ENCODE data around the gene S100A5. TPM values are rescaled to one million over a fixed set of nuclear protein-coding genes. Genes with fewer than 3 reads are reported as not detected.
A peak's percentile ranks its signal among the peaks of the same experiment; 100 is the strongest.

Gene S100A5
- total and polyA plus RNA-seq, 2 of the 8 experiments (the other 6 are each of a cell fraction or from before 2014, with no cell fraction given) = not detected

DNA sequence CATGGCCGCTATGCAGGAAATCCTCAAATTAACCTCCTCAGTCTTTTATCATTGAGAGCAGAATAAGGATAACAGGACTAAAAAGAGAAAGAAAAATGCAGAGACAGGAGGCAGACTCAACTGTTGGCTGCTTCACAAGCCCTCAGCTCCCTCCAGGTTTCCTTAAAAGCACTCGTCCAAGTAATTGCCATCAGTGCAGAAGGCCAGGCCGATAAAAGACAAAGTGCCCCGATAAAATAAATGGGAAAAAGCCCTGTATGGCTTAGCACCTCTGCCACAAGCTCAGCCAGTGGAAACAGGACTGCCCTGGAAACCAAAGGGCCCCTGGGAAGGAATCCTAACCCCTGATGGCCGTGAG, 13.1 kb downstream of the S100A5 start:
- ChIA-PET POLR2A (ENCODE audit: partially characterized antibody) (interaction anchor here (1.1 to 1.3 kb wide), 2 partner anchors 12 to 99 kb away, joined by 3 to 4 read pairs; no protein-coding TSS in a partner anchor), CTCF (ENCODE audit: partially characterized antibody) (interaction anchor here (0.7 to 4.1 kb wide), 7 partner anchors 9 to 175 kb away, joined by 3 to 19 read pairs (median 6); partner anchors contain the start of genes S100A1 and S100A13)
- no peak overlapping the region for H2AFZ ChIP-seq (ENCODE audit: low read length)
- TF ChIP-seq BRCA1 (IDR thresholded peaks at IDR 0.05; ENCODE audit: low read depth, low read length) (no peak), TEAD4 (IDR thresholded peaks at IDR 0.05; ENCODE audit: low read depth, low read length) (no peak), SIX5 (IDR thresholded peaks at IDR 0.05; ENCODE audit: low read depth, low read length) (no peak), TAF7 (optimal IDR thresholded peaks at IDR 0.05; ENCODE audit: borderline replicate concordance, low read depth, low read length) (no peak), TAF1 (IDR thresholded peaks at IDR 0.05; ENCODE audit: low read depth, low read length) (no peak), PHF8 (conservative IDR thresholded peaks at IDR 0.05; ENCODE audit: low read depth, low read length) (no peak), SP4 (IDR thresholded peaks at IDR 0.05; ENCODE audit: low read length) (no peak), CHD2 (IDR thresholded peaks at IDR 0.05; ENCODE audit: low read length) (no peak), CHD1 (IDR thresholded peaks at IDR 0.05; ENCODE audit: low read depth, low read length) (no peak), RFX5 (IDR thresholded peaks at IDR 0.05; ENCODE audit: borderline replicate concordance, low read depth, low read length) (no peak), HDAC2 (IDR thresholded peaks at IDR 0.05; ENCODE audit: borderline replicate concordance in 1 of 2, low read depth in 2 of 2, low read length in 2 of 2) (no peak), CBX5 (IDR thresholded peaks at IDR 0.05; ENCODE audit: low read depth, low read length) (no peak), GTF2F1 (IDR thresholded peaks at IDR 0.05; ENCODE audit: borderline replicate concordance, low read depth, low read length) (no peak), TBP (IDR thresholded peaks at IDR 0.05; ENCODE audit: low read depth, low read length) (no peak)
- TF ChIP-seq, protein P1, sequence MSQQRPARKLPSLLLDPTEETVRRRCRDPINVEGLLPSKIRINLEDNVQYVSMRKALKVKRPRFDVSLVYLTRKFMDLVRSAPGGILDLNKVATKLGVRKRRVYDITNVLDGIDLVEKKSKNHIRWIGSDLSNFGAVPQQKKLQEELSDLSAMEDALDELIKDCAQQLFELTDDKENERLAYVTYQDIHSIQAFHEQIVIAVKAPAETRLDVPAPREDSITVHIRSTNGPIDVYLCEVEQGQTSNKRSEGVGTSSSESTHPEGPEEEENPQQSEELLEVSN (IDR thresholded peaks at IDR 0.05) = no peak

More for the DNA sequence above, 13.1 kb downstream of the S100A5 start:
- H3K56ac ChIP-seq (replicated peaks; ENCODE audit: insufficient read length, low read depth, low read length) = no peak overlapping the region
- no peak overlapping the region for H3K4me3 ChIP-seq (ENCODE audit: extremely low read depth in 1 of 4, insufficient read depth in 2 of 4, low read depth in 3 of 4, low read length in 4 of 4)
- peaks cover 6 to 9% (median 7%) of the 10 kb centered on the region in 4 experiments; a peak in 6 of 7 replicates for H3K4me1 ChIP-seq (replicated peaks in 1 of 4; ENCODE audit: control insufficient read depth in 3 of 4, insufficient read depth in 4 of 4, low read length in 3 of 4)
- H3K27ac ChIP-seq (ENCODE audit: low read depth, low read length) = no peak overlapping the region
- no peaks in the 10 kb centered on the region for H3K9me3 ChIP-seq (ENCODE audit: insufficient read depth in 2 of 2, low read depth in 1 of 2, low read length in 1 of 2)
- H4K91ac ChIP-seq (replicated peaks; ENCODE audit: insufficient read length, low read length) = no peak overlapping the region
- no peak overlapping the region for H3K9ac ChIP-seq (replicated peaks in 1 of 4; ENCODE audit: extremely low read depth in 1 of 4, low read depth in 3 of 4, low read length in 3 of 4)
- no peak overlapping the region for H2BK12ac ChIP-seq (ENCODE audit: low read depth, low read length)
- H2BK5ac ChIP-seq (ENCODE audit: low read depth, low read length) = peak overlapping the region; percentile 30; the same call in 1 of the 2 replicates
- no peak overlapping the region for H2AK5ac ChIP-seq (ENCODE audit: low read depth, low read length)
- FAIRE-seq (no peak), DNase-seq (ENCODE audit: low read depth in 1 of 2, low spot score in 2 of 2) (no peak)
- no peaks in the 10 kb centered on the region for H3K36me3 ChIP-seq (ENCODE audit: control insufficient read depth in 2 of 4, insufficient read depth in 4 of 4, low read length in 3 of 4)
- no peak overlapping the region; the same call in 1 of the 2 replicates for H3K18ac ChIP-seq (ENCODE audit: extremely low read depth, low read length)
- no peak overlapping the region for H4K8ac ChIP-seq (ENCODE audit: extremely low read depth, insufficient read depth, low read length)
- no peaks in the 10 kb centered on the region for H4K20me1 ChIP-seq (replicated peaks in 1 of 2; ENCODE audit: control insufficient read depth in 1 of 2, insufficient read depth in 2 of 2, low read length in 2 of 2)
- no peak overlapping the region for H3K23ac ChIP-seq (ENCODE audit: insufficient read length)
- WGBS, 2 experiments (ENCODE audit: extremely low coverage in 1 of 2, insufficient coverage in 1 of 2, insufficient read length in 1 of 2, insufficient replicate concordance in 2 of 2, low coverage in 1 of 2, low lambda C conversion rate in 2 of 2, missing lambda C conversion rate in 1 of 2) = 88% methylated on average over 5 of the region's 5 CpGs; no CpG with 5 or more reads in 1 of the 2 experiments
- H3K79me1 ChIP-seq (ENCODE audit: low read depth, low read length) = no peaks in the 10 kb centered on the region
- H3K4me2 ChIP-seq (ENCODE audit: insufficient read depth in 1 of 2, low read depth in 2 of 2, low read length in 2 of 2) = no peak overlapping the region
- no peaks in the 10 kb centered on the region for H3K27me3 ChIP-seq (replicated peaks in 1 of 4; ENCODE audit: control insufficient read depth in 3 of 4, extremely low read depth in 1 of 4, insufficient read depth in 3 of 4, low read length in 3 of 4)
- H2BK120ac ChIP-seq (replicated peaks; ENCODE audit: low read depth, low read length) = no peak overlapping the region
- no peak overlapping the region for H2BK15ac ChIP-seq (ENCODE audit: low read length)
- H3K14ac ChIP-seq (ENCODE audit: insufficient read length) = no peak overlapping the region
- H3K79me2 ChIP-seq (ENCODE audit: control insufficient read depth in 1 of 2, insufficient read depth in 2 of 2, low read length in 2 of 2) = no peaks in the 10 kb centered on the region
- H3K23me2 ChIP-seq (ENCODE audit: low read depth, low read length) = peaks cover 1% of the 10 kb centered on the region; the same call in 1 of the 2 replicates
- H2BK20ac ChIP-seq (ENCODE audit: low read length) = no peak overlapping the region
- H3K4ac ChIP-seq (replicated peaks; ENCODE audit: insufficient read length, low read depth, low read length) = no peak overlapping the region
- no peak overlapping the region for H4K5ac ChIP-seq (ENCODE audit: insufficient read length, low read depth, low read length)

Measured in H1 (cell line).